ENCODE data around the gene GSTA3.
"Not testable (repeated sequence)": the region's sequence is repeated elsewhere in the genome, so short reads cannot be mapped to it uniquely, and the experiment has no call there.

GSTA3 gene

DNA sequence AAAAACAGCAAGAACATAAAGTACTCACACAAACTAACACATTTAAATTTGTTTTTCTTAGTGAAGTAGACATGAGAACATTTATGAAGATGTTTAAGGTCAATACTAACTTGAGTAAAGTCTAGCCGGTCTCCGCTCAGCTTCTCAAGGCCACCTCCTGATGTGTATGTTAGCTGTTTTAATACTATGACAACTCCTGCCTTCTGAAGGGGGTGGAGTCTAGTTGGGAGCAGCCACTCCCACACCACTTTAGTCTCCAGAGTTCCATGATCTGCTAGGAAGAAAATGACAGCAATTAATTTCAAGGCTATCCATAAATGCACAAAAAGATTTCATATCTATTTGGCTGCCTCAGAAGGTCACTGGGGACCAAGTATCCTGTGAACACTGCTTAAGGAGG lies at the start of gene GSTA3:
Gene GSTA3, minus strand, starts transcription at position 168 of the 400 bp plus-strand sequence. CDS start 3,864 bp downstream, outside the sequence.
- DNase-seq (ENCODE audit: low read depth) = no peak

GRCh38 chr6:52958546-52959255 lies 49.2 kb upstream of the GSTA3 start:
- no peak for DNase-seq (ENCODE audit: low read depth)

DNA sequence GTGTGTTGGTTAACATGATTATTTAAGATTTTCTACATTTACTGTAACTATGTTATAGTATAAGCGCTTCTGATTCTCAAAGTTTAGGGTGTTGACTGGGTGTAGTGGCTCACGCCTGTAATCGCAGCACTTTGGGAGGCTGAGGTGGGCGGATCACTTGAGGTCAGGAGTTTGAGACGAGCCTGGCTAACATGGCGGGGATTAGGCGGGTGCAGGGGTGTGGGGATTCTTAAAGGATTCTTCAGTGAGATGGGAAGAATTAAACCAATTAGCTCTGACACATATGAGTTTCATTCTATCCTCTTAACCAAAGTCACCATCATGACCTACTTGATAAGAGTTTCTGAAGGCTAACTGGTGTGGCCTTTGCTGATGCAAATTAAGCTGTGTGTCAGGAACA lies 46.4 kb upstream of the GSTA3 start:
- DNase-seq (ENCODE audit: low read depth) = no peak

DNA sequence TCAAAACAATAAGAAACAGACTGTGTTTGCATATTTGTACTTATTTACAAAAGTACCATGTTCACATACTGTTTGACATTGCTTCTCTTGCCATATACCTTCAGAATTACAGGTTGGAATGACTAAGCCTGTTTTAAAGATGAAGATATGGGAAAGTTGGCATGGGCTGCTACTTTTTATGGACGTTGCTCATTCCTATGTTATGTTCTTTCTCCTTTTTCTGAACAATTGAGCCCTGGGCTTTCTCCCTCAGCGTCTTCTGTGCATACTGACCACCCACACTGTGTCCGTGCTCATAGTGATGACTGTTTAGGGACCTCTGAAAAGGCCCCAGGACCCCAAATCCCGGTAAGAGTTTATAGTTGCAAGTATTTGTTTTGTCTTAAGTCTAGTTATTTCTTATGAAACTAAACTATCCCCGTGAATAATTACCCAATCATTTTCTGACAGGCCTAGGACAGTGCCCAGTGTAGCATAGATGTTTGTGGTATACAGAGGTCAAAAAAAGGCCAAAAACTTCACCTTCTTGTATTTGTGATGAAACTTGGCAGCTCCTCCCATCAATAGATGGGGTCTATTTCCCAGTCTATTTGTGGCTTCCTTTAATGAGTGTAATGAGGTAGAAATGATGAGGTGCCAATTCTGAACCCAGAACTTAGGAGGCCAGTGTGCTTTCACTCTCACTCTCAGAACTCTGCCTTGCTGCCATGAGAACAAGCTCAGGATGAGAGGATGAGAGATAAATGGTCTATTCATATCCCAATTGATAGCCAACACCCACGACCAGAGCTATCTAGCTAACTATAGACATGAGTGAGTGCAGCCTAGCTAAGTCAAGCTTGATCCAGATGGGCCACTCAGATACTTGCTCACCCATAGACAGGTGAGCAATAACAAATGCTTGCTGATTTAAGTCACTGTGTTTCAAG lies 44.7 kb upstream of the GSTA3 start:
- DNase-seq (ENCODE audit: low read depth) = no peak

GRCh38 chr6:52946306-52946705 lies 36.8 kb upstream of the GSTA3 start:
- DNase-seq (ENCODE audit: low read depth) = no peak

DNA sequence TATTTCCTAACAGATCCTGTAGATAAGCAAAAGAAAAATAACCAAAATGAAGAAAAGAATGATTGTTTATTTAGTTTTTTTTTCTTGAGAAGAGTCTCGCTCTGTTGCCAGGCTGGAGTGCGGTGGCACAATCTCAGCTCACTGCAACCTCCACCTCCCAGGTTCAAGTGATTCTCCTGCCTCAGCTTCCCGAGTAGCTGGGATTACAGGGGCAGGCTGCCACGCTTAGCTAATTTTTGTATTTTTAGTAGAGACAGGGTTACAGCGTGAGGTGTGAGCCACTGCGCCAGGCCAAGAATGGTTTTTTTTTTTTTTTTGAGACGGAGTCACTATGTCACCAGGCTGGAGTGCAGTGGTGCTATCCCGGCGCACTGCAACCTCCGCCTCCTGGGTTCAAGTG lies 33.3 kb upstream of the GSTA3 start:
- DNase-seq (ENCODE audit: low read depth) = not testable (repeated sequence)

DNA sequence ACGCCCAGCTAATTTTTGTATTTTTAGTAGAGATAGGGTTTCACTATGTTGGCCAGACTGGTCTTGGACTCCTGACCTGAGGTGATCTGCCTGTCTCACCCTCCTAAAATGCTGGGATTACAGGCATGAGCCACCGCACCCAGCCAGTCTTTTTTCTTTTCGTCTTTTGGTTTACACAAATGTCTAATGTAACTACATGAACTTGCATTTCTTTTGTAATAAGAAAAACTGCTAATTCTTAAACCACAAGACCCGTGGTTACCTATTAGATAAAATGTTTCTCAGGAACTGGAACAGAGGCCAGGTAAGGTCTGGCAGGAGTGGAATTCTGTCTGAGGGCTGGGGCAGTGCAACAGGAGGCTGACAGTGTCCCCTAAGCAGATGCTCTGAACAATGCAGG lies 32.7 kb upstream of the GSTA3 start:
- no peak for DNase-seq (ENCODE audit: low read depth)

- DNase-seq (ENCODE audit: low read depth) = no peak
Measured at GRCh38 chr6:52937908-52938307, 28.4 kb upstream of the GSTA3 start.

DNA sequence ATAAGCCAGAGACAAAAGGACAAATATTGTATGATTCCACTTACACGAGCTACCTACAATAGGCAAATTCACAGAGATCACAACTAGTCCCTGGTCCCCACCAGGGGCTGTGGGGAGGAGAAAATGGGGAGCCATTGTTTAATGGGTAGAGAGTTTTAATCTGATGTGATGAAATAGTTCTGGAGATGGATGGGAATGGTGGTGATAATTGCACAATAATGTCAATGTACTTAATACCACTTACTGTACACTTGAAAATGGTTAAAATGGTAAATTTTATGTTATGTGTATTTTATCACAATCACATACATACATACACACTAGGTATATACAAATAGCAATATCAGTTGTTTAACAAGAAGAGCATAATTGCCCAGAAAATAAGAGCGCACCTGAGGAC lies 24.3 kb upstream of the GSTA3 start:
- no peak for DNase-seq (ENCODE audit: low read depth)

- no peak for DNase-seq (ENCODE audit: low read depth)
Measured at GRCh38 chr6:52931351-52931750, 21.9 kb upstream of the GSTA3 start.

DNA sequence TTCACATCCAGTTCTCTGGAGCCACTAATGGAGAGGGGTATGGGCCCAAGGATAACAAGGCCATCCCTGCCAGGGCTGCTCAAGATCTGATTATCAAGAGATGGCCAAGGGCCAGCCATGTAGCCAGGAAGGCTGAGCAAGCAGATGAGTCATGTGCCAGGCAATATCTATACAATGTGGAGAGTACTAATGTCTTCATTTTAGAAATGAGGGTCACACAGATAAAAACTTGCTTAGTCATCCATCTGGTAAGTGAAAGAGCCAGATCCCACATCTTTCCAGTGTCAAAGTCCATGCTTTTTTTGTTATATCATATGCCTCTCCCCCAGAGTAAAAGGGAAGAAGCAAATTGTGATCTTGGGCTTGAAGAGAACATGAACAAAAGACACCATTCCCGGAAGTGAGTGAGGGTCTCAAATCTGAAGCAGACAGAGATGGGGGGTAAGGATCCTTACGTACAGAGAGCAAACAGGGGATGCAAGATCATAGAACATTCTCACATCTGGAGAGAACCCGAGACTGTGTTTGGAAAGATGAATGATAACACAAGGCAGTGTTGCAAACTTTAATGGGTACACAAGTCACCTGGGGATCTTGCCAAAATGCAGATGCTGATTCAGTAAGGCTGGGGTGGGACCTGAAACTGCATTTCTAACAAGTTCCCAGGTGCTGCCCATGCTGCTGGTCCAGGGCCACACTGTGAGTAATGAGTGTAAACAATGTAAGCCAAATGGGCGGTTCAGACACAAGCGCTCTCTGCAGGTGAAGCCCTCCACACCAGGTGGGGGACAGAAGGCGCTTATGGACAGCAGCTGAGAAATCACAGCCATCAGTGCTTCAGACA lies 20.0 kb upstream of the GSTA3 start:
- no peak for DNase-seq (ENCODE audit: low read depth)

- no peak for DNase-seq (ENCODE audit: low read depth)
Measured at GRCh38 chr6:52927451-52927850, 18.0 kb upstream of the GSTA3 start.

DNA sequence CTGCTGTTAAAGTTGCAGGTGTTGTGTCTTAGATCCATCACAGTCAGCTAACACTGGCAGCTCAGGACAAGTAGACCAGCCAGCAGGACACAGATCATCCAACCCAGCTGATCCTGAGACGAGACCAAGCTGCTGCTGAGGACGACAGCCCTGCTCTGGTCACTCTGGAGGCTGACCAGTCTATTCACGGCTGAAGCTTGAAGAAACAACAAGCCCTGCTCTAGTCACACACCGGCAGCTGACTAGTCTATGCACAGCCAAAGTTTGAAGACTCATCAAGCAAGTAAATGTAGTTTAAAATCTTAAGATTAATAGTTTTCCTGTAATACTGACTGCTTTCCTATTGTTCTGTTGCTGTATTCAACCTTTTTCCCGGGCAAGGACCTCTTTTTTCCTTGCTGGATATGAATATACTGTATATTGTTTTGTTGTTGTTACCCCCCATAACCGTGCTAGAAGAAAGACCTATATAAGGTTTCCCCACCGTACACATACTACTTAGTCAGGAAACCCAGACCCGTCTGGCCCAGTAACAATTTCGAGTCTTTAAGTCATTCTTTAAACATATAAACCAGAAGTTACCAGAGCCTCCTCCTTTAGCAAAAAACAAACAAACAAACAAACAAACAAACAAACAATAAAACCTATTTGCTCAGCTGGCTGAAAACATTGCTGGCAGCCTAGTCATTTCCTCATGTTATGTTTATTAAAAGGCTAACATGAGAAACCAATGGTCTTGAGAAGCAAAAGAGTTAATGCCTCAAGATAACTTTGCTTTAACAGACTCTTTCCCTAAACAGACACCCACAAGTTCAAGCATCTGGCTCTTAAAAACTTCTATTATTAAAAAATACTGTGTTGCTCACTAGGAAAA lies 16.7 kb upstream of the GSTA3 start:
- no peak for DNase-seq (ENCODE audit: low read depth)

DNA sequence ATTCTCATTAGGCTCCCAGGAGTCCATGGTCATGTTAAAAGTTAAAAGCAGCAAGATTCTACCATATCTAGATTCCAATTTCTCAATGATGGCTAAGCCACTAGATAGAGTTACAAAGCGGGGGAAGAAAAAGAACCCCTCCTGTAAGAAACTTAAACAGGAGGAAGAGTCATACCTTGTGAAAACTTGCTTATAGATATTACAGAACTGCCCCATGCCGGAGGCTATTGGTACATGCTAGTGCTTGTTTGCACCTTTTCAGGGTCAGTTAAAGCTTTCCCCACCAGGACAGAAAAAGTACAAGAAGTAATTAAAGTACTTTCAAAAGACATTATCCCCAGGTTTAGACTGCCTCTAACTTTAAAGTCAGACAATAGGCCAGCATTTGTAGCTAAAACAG lies 15.5 kb upstream of the GSTA3 start:
- DNase-seq (ENCODE audit: low read depth) = no peak

- not testable (repeated sequence) for DNase-seq (ENCODE audit: low read depth)
Measured at GRCh38 chr6:52923689-52924088, 14.2 kb upstream of the GSTA3 start.

GRCh38 chr6:52922161-52922560 lies 12.7 kb upstream of the GSTA3 start:
- DNase-seq (ENCODE audit: low read depth) = no peak

DNA sequence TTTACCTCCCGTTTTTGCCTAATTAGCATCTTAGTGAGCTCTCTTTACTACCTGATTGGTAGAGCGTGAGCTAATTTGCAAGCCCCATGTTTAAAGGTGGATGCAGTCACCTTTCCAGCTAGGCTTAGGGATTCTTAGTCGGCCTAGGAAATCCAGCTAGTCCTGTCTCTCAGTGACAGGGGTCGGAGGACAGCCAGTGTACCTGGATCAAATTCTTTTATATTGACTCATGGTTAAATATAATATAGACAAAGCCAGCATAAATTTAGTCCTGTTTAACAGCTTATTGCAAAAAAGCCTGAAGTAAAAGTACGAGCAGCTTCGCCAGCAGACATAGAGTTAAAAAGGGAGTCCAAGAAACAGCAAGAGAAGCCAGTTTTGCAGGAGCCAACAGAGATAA lies 12.2 kb upstream of the GSTA3 start:
- no peak for DNase-seq (ENCODE audit: low read depth)

DNA sequence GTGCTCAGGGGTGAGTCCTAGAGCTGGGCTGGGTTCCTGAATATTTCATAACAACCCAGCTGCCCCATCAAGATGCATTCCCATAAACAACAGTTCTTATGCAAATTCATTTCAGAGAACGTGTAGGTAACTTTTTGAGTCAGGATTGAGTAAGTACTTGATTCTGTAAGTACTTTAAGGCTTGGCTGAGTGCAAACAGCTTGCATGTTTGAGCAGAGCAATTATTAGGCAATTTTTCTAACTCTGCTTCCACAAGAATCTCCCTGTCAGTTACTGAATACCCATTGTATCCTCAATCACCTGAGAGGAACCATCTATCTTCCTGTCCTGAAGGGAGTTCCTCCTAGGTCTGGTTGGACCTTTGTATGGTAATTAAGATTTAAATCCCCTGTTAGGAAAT lies 10.0 kb upstream of the GSTA3 start:
- not testable (repeated sequence) for DNase-seq (ENCODE audit: low read depth)

DNA sequence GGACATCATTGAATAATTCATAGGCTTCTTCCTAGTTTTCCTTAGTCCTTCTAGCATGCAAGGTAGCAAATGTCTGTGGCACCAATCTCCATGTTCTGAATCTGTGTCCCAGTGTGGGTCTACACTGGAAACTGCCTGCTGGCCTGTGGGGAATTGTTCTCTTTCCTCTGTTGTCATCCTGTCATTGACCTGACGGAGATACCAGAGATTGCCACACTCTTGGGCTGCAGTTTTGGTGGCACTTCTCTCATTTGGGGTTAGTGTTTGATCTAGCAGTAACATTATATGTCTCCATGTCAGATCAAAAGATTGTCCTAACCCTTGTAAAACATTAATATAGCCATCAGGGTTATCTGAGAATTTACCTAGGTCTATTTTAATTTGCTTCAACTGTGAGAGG lies 9.3 kb upstream of the GSTA3 start:
- DNase-seq (ENCODE audit: low read depth) = not testable (repeated sequence)

- DNase-seq (ENCODE audit: low read depth) = not testable (repeated sequence)
Measured at GRCh38 chr6:52918027-52918686, 8.7 kb upstream of the GSTA3 start.

DNA sequence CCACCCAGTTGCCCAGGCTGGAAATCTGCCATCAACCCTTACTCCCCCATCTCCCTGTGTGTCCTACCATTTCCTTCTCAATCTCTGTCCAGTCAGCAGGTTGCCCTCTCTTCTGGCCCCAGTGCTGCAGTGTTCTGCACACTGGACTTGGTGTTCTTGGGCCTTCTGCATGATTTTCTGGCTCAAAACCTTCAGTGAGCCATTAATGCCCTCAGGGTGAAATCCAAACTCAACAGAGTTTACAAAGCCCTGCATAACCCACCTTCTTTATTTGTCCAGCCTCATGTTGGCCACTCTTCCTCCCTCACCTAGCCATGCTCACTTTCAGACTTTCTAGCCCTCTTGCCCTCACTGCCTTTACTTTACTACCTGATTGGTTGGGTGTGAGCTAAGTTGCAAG lies 5.0 kb upstream of the GSTA3 start:
- DNase-seq (ENCODE audit: low read depth) = no peak

All from stimulated activated CD4-positive, alpha-beta T cell treated with anti-CD3 and anti-CD28 coated beads, Interleukin-2, amount 100 ng/mL, for 4 hours (primary cell).